Breast epithelium (tissue), 4 donors: ENCODE data around the gene ASB16. TPM values are rescaled to one million over a fixed set of nuclear protein-coding genes. Genes with fewer than 3 reads are reported as not detected.
"Not testable (repeated sequence)": the region's sequence is repeated elsewhere in the genome, so short reads cannot be mapped to it uniquely, and the experiment has no call there.

Experiments used
- DNase-seq, 2 donors: peaks; one replicate each; pipeline ENCODE4 v3.0.0-alpha.2; 2019; ENCODE audit warnings: low spot score in 2 of 2
- H3K27ac ChIP-seq, 2 donors: fragments of 200-600 bp; sonication (generic) in 1 of 2; one replicate each; pipeline ENCODE4 v1.5.1; 2016 to 2019; ENCODE audit warnings: mild to moderate bottlenecking in 1 of 2
- H3K27me3 ChIP-seq, 2 donors: fragments of 200-600 bp; sonication (generic) in 1 of 2; one replicate each; pipeline versions ENCODE4 v1.5.1 to v1.6.0; 2017 to 2019; ENCODE audit warnings: control low read depth in 1 of 2, mild to moderate bottlenecking in 1 of 2
- H3K36me3 ChIP-seq: fragments of 200-600 bp; one replicate; pipeline ENCODE4 v1.5.1; 2019
- H3K4me1 ChIP-seq, 2 donors: fragments of 200-600 bp; sonication (generic); one replicate each; pipeline ENCODE4 v1.5.1; 2016 to 2019; ENCODE audit warnings: control low read depth in 1 of 2
- H3K4me3 ChIP-seq, 3 donors: fragments of 200-600 bp; sonication (generic); 1 replicate in 2 of 3; 2 replicates in 1 of 3; pipeline ENCODE4 v1.5.1; 2016 to 2019; ENCODE audit warnings: mild to moderate bottlenecking in 3 of 3, moderate library complexity in 2 of 3
- H3K9me3 ChIP-seq, 2 donors: fragments of 200-600 bp; sonication (generic) in 1 of 2; one replicate each; pipeline ENCODE4 v1.5.1; 2016 to 2019; ENCODE audit warnings: control low read depth in 1 of 2
- POLR2A ChIP-seq: fragments of 450-650 bp; IDR thresholded peaks from one replicate; pipeline ENCODE4 v1.6.1; 2016; ENCODE audit warnings: antibody characterized with exemption, mild to moderate bottlenecking, moderate library complexity
- POLR2AphosphoS5 ChIP-seq, 3 donors: sonication (generic); formaldehyde crosslinking; IDR thresholded peaks; one replicate each; pipeline ENCODE4 v1.6.1; 2017; ENCODE audit warnings: antibody characterized with exemption in 3 of 3
- intact Hi-C: fragments of 100-400 bp; cut with DNase I; formaldehyde crosslinking; loops from one replicate; pipeline ENCODE4 v1.15.1; 2023; ENCODE audit warnings: low total_unique reads
- total RNA-seq, 3 donors: library from RNA; depleted of rRNA; stranded (reverse); fragments of >200 nt; gene quantifications; one replicate each; pipeline ENCODE4 v1.1.0, GENCODE V29; 2016
- TF ChIP-seq, protein P1 (sequence below), 3 donors: fragments of 450-650 bp; IDR thresholded peaks; one replicate each; pipeline ENCODE4 v1.5.1; 2016 to 2017; ENCODE audit warnings: antibody characterized with exemption in 3 of 3, mild to moderate bottlenecking in 3 of 3, moderate library complexity in 3 of 3

The ASB16 gene
- total RNA-seq, 3 donors from 2014 or later, result 0.29 to 0.33 TPM; not detected in 1

DNA sequence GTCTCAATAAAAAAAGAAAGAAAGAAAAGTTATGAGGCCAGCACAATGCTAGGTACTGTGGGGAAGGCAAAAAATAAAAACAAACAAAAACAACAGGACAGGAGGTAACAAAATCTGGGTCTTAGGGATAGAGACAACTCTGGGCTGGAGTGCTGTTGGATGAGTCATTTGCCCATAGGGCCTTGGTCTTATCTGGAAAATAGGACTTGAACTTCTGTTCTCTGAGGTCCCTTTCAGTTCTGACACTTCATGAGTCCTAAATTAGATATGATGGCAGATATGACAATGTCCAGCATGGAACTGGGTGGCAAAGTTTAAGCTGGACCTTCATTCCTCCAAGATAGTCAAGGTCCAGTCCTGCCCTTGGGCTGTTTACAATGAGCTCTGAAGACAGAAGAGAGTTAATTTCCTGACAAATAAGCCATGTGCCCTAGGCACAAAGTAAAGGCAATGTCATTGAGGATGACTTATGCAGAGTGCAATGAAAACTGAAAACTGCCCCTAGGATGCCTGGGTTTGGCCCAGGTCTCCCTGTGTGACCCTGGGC, 38.2 kb upstream of the ASB16 start:
- TF ChIP-seq POLR2A, result no peak
- TF ChIP-seq, protein P1, sequence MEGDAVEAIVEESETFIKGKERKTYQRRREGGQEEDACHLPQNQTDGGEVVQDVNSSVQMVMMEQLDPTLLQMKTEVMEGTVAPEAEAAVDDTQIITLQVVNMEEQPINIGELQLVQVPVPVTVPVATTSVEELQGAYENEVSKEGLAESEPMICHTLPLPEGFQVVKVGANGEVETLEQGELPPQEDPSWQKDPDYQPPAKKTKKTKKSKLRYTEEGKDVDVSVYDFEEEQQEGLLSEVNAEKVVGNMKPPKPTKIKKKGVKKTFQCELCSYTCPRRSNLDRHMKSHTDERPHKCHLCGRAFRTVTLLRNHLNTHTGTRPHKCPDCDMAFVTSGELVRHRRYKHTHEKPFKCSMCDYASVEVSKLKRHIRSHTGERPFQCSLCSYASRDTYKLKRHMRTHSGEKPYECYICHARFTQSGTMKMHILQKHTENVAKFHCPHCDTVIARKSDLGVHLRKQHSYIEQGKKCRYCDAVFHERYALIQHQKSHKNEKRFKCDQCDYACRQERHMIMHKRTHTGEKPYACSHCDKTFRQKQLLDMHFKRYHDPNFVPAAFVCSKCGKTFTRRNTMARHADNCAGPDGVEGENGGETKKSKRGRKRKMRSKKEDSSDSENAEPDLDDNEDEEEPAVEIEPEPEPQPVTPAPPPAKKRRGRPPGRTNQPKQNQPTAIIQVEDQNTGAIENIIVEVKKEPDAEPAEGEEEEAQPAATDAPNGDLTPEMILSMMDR (IDR thresholded peaks at IDR 0.05), result no peak
- intact Hi-C loops, result no loop called here
- Histone ChIP-seq H3K36me3 (no peaks in the 10 kb centered on the region), H3K27ac (no peak overlapping the region), H3K9me3 (no peaks in the 10 kb centered on the region), H3K27me3 (no peaks in the 10 kb centered on the region), H3K4me3 (no peak overlapping the region), H3K4me1 (peaks cover 0 to under 1% of the 10 kb centered on the region in 2 donors)
- DNase-seq, result no peak

DNA sequence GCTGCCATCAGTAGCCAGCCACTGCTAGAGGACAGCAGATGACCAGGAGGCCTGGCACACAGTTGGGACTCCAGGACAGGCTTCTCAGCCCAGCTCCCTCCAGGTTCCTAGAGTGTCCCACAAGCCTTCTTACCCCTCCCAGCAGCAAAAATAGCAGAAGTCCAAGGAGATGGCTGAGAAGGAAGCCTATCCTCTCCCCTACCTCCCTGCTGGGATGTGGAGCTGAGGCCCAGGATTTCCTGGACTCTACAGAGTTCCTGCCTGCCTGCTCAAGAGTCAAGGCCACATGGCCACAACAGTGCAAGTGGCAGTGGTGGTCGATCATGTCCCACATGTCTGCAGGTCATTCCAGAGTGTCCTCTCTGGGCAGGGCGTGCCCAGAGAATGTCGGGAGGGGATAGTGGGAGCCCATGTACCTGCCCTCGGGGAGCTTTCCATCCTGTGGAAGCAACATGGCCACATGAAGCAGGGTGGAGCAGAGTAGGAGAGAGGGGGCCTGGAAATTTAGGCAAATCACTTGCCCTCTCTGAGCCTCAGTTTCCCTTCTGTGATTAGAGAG, 36.5 kb upstream of the ASB16 start:
- Histone ChIP-seq H3K36me3 (no peaks in the 10 kb centered on the region), H3K27ac (no peak overlapping the region), H3K4me1 (peaks cover 0 to 16% of the 10 kb centered on the region in 2 donors), H3K9me3 (no peaks in the 10 kb centered on the region), H3K4me3 (no peak overlapping the region), H3K27me3 (no peaks in the 10 kb centered on the region)
- DNase-seq, result no peak
- intact Hi-C loops, result no loop called here
- TF ChIP-seq POLR2AphosphoS5 (IDR thresholded peaks at IDR 0.05) (no peak), POLR2A (no peak)
- TF ChIP-seq, protein P1 (IDR thresholded peaks at IDR 0.05), result no peak

DNA sequence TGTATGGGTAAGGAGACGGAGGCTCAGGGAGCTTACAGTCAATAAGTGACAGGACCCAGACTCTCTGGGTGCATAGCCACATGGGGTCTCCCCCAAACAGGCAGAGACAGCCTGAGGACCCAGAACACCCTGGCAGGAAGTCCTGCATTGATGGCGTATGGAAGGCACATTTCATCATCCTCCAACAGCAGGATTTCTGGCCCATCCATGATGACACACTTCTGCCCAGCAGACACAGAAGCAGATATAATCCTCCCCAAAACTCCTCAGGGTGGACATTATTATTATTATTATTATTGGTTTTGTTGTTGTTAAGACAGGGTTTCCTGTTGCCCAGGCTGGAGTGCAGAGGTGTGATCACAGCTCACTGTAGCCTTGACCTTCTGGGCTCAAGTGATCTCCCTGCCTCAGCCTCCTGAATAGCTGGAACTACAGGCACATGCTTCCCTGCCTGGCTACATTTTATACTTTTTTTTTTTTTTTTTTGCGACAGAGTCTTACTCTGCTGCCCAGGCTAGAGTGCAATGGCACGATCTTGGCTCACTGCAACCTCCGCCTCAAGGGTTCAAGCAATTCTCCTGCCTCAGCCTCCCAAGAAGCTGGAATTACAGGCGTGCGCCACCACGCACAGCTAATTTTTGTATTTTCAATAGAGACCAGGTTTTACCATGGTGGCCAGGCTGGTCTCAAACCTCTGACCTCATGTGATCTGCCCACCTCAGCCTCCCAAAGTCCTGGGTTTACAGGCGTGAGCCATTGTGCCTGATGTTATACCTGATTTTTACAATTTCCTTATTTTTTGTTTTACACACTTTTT, 35.5 kb upstream of the ASB16 start:
- no peak for DNase-seq
- intact Hi-C loops, result no loop called here
- Histone ChIP-seq H3K9me3 (no peaks in the 10 kb centered on the region), H3K4me3 (no peak overlapping the region), H3K27me3 (no peaks in the 10 kb centered on the region), H3K27ac (no peak overlapping the region), H3K4me1 (peaks cover 0 to 16% of the 10 kb centered on the region in 2 donors), H3K36me3 (no peaks in the 10 kb centered on the region)
- TF ChIP-seq POLR2AphosphoS5 (IDR thresholded peaks at IDR 0.05), result no peak
- TF ChIP-seq POLR2A, result no peak
- TF ChIP-seq, protein P1 (IDR thresholded peaks at IDR 0.05), result no peak

DNA sequence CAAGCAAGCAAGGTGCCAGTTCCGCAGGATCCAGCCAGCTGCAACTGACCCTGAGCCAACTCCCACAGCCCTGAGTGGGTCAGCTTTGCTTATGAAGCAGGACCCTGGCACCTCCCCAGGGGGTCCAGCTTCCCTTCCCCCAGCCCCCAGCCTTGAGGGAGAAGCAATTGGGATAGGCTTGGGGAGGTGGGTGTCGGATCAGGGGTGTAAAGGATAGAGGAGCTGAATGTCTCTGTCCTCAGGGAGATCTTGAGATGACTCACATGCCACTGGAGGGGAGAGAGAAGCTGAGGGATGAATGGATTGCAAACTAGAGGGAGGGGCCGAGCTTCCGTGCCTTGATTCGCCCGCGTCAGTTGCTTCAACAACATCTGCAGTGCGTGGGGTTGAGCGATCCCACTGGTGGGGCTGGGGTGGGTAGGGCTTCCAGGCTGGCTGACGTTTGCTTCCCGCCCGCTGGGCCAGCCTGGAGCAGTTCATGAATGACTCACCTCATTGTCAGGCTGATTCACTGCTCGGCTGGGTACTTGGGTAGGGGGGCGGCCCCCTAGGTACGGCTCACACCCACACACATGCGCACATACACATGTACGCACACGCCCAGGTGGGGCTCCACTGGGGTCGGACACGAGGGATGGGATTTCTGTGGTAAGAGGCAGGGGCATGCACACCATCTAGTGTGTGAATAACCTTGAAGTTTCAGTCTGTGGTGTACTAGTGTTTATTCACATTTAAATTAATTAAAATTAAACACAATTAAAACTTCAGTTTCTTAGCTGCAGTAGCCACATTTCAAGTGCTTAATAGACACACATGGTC, 32.4 kb upstream of the ASB16 start:
- peak overlapping the region; percentile 42 to 74 for H3K27ac ChIP-seq
- H3K27me3 ChIP-seq, result no peaks in the 10 kb centered on the region
- H3K4me3 ChIP-seq, result peak overlapping the region in 2 of 3 donors; percentile 22 to 52
- peak; percentile 72 to 78 for DNase-seq
- no peaks in the 10 kb centered on the region for H3K9me3 ChIP-seq
- peaks cover 0 to 16% of the 10 kb centered on the region in 2 donors for H3K4me1 ChIP-seq
- TF ChIP-seq POLR2A, result no peak
- TF ChIP-seq POLR2AphosphoS5 (IDR thresholded peaks at IDR 0.05), result peak in 2 of 3 donors; percentile 29 to 47
- intact Hi-C loops, result no loop called here
- no peaks in the 10 kb centered on the region for H3K36me3 ChIP-seq

DNA sequence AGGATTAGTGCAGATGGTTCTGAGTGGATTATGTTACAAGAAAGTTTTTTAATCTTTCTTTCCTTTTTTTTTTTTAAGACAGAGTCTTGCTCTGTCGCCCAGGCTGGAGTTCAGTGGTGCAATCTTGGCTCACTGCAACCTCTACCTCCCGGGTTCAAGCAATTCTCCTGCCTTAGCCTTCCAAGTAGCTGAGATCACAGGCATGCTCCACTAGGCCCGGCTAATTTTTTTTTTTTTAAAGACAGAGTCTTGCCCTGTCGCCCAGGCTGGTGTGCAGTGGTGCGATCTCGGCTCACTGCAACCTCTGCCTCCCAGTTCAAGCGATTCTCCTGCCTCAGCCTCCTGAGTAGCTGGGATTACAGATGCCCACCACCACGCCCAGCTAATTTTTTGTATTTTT, 26.6 kb upstream of the ASB16 start:
- intact Hi-C loops, DNase-seq, H3K27me3 ChIP-seq, H3K36me3 ChIP-seq, H3K9me3 ChIP-seq, H3K27ac ChIP-seq, H3K4me3 ChIP-seq, H3K4me1 ChIP-seq: not testable (repeated sequence)
